ENCODE data around the gene C1QB. TPM values are rescaled to one million over a fixed set of nuclear protein-coding genes. Genes with fewer than 3 reads are reported as not detected.
A peak's percentile ranks its signal among the peaks of the same experiment; 100 is the strongest.

C1QB gene
- total and polyA plus RNA-seq, 2 of the 8 experiments (the other 6 are each of a cell fraction or from before 2014, with no cell fraction given), result not detected

DNA sequence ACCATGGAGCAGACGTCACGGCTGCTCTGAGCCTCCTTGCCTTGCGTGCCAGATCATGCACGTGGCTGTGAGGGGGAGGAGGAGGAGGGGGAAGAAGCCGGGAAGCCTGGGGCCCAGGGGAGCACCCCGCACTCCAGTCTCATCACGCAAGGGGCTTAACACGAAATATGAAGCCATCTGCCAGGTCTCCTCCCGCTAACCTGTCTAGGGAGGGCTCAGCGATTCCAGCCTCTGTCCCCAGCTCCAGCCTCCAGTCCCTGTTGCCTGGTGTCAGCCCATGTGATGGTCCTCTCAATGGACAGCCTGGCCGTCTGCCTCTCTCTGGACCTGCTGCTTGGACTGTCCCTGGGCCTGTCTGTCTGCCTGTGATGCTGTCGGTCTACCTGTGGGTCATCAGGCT is 39.1 kb upstream of the C1QB start:
- Histone ChIP-seq H3K23me2 (ENCODE audit: low read depth, low read length) (no peaks in the 10 kb centered on the region; the same call in 1 of the 2 replicates), H3K14ac (ENCODE audit: insufficient read length) (no peak overlapping the region), H2BK120ac (replicated peaks; ENCODE audit: low read depth, low read length) (no peak overlapping the region), H2BK12ac (ENCODE audit: low read depth, low read length) (no peak overlapping the region), H4K5ac (ENCODE audit: insufficient read length, low read depth, low read length) (no peak overlapping the region), H3K4me3 (ENCODE audit: extremely low read depth in 1 of 4, insufficient read depth in 2 of 4, low read depth in 3 of 4, low read length in 4 of 4) (no peak overlapping the region), H3K4ac (replicated peaks; ENCODE audit: insufficient read length, low read depth, low read length) (no peak overlapping the region), H3K9ac (replicated peaks in 1 of 4; ENCODE audit: extremely low read depth in 1 of 4, low read depth in 3 of 4, low read length in 3 of 4) (no peak overlapping the region), H3K27me3 (replicated peaks in 1 of 4; ENCODE audit: control insufficient read depth in 3 of 4, extremely low read depth in 1 of 4, insufficient read depth in 3 of 4, low read length in 3 of 4) (no peaks in the 10 kb centered on the region; a peak in 2 of 7 replicates), H3K79me2 (ENCODE audit: control insufficient read depth in 1 of 2, insufficient read depth in 2 of 2, low read length in 2 of 2) (no peaks in the 10 kb centered on the region), H4K20me1 (replicated peaks in 1 of 2; ENCODE audit: control insufficient read depth in 1 of 2, insufficient read depth in 2 of 2, low read length in 2 of 2) (peaks cover 0 to 9% of the 10 kb centered on the region in 2 experiments), H3K9me3 (ENCODE audit: insufficient read depth in 2 of 2, low read depth in 1 of 2, low read length in 1 of 2) (no peaks in the 10 kb centered on the region), H2BK20ac (ENCODE audit: low read length) (0 out of 2 replicates have a peak overlapping the region, but pooled peaks have one; percentile 48), H3K18ac (ENCODE audit: extremely low read depth, low read length) (no peak overlapping the region), H4K91ac (replicated peaks; ENCODE audit: insufficient read length, low read length) (peak overlapping the region; percentile 12), H3K56ac (replicated peaks; ENCODE audit: insufficient read length, low read depth, low read length) (no peak overlapping the region), H2BK5ac (ENCODE audit: low read depth, low read length) (no peak overlapping the region), H3K36me3 (ENCODE audit: control insufficient read depth in 2 of 4, insufficient read depth in 4 of 4, low read length in 3 of 4) (no peaks in the 10 kb centered on the region), H2AK5ac (ENCODE audit: low read depth, low read length) (no peak overlapping the region), H2AFZ (ENCODE audit: low read length) (no peak overlapping the region), H3K79me1 (ENCODE audit: low read depth, low read length) (no peaks in the 10 kb centered on the region), H2BK15ac (ENCODE audit: low read length) (peak overlapping the region; percentile 81; the same call in 1 of the 2 replicates), H3K4me2 (ENCODE audit: insufficient read depth in 1 of 2, low read depth in 2 of 2, low read length in 2 of 2) (no peak overlapping the region), H3K23ac (ENCODE audit: insufficient read length) (no peak overlapping the region), H3K4me1 (replicated peaks in 1 of 4; ENCODE audit: control insufficient read depth in 3 of 4, insufficient read depth in 4 of 4, low read length in 3 of 4) (peaks cover 0 to 9% (median 4%) of the 10 kb centered on the region in 4 experiments), H4K8ac (ENCODE audit: extremely low read depth, insufficient read depth, low read length) (no peak overlapping the region), H3K27ac (ENCODE audit: low read depth, low read length) (no peak overlapping the region)
- ChIA-PET CTCF (ENCODE audit: partially characterized antibody) (interaction anchor here (3.4 kb wide), 1 partner anchor 28 kb away, joined by 9 read pairs; no protein-coding TSS in a partner anchor), POLR2A (ENCODE audit: partially characterized antibody) (interaction anchor here (0.6 kb wide), 1 partner anchor 19 kb away, joined by 3 read pairs; no protein-coding TSS in a partner anchor)
- no peak for DNase-seq (ENCODE audit: low read depth in 1 of 2, low spot score in 2 of 2)
- no peak for TF ChIP-seq ZNF274 (IDR thresholded peaks at IDR 0.05; ENCODE audit: borderline replicate concordance, extremely low read depth, low read length)
- no peak for TF ChIP-seq GTF2F1 (IDR thresholded peaks at IDR 0.05; ENCODE audit: borderline replicate concordance, low read depth, low read length)
- TF ChIP-seq NANOG (IDR thresholded peaks at IDR 0.05; ENCODE audit: insufficient read depth, low read depth, low read length, poor library complexity, severe bottlenecking), result no peak
- no peak for TF ChIP-seq TEAD4 (IDR thresholded peaks at IDR 0.05; ENCODE audit: low read depth, low read length)
- no peak for TF ChIP-seq POLR2A (IDR thresholded peaks at IDR 0.05; ENCODE audit: control extremely low read depth in 1 of 2, low read depth in 2 of 2, low read length in 2 of 2)
- TF ChIP-seq HDAC2 (IDR thresholded peaks at IDR 0.05; ENCODE audit: borderline replicate concordance in 1 of 2, low read depth in 2 of 2, low read length in 2 of 2), result no peak
- no peak for TF ChIP-seq SP4 (IDR thresholded peaks at IDR 0.05; ENCODE audit: low read length)
- no peak for TF ChIP-seq E2F6 (IDR thresholded peaks at IDR 0.05)
- no peak for TF ChIP-seq SAP30 (IDR thresholded peaks at IDR 0.05; ENCODE audit: insufficient read depth, insufficient replicate concordance, low read length)
- TF ChIP-seq CBX5 (IDR thresholded peaks at IDR 0.05; ENCODE audit: low read depth, low read length), result no peak
- TF ChIP-seq HDAC6 (IDR thresholded peaks at IDR 0.05; ENCODE audit: low read depth, low read length), result no peak
- no peak for TF ChIP-seq EGR1 (IDR thresholded peaks at IDR 0.05; ENCODE audit: borderline replicate concordance, low read depth, low read length)
- WGBS, 2 experiments (ENCODE audit: extremely low coverage in 1 of 2, insufficient coverage in 1 of 2, insufficient read length in 1 of 2, insufficient replicate concordance in 2 of 2, low coverage in 1 of 2, low lambda C conversion rate in 2 of 2, missing lambda C conversion rate in 1 of 2), result 84% methylated on average over 8 of the region's 12 CpGs; no CpG with 5 or more reads in 1 of the 2 experiments
- FAIRE-seq, result no peak
